HG03159 (cell line): ENCODE results near the gene PIAS4.

Source experiments
- ATAC-seq: cut with Tn5 transposase; IDR thresholded peaks from one replicate; pipeline ENCODE4 v1.9.1; 2021; ENCODE audit warnings: mild to moderate bottlenecking, moderate library complexity; ENCODE audit not compliant: unreplicated experiment

Gene PIAS4

DNA sequence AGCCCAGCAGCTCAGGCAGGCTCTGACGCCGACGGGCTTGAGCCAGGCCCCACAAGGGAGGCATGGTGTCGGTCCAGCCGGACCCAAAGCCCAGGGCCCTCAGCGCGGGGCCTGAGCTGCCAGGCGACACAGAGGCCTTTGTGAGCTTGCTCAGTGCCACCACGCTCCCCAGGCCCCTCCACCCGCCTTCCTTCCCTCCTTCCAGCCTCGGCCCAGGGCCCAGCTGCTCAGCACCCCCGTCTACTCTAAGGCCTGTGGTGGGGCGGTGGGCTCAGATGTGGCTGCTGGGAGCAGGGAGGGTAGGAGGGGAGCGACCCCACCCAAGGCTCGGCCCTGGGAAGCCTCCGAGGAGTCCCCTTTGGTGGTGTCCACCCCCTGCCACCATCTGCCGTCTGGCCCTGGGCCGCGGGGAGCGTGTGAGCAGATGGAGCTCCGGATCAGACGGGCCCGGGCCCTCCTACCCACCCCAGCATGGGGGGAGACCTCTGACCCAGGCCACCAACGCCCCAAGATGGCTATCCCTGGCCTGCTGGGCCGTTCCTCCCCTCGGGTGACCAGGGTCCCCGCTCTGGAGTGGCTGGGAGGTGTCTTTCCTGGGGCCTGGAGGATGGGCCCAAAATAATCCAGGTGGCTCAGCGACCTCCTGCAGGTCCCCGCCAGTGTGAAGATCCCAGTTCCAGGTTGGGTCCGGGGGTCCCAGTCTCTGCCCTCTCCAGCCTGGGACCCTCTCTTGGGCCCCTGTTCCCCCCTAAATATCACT lies 51.3 kb downstream of the PIAS4 start:
- ATAC-seq, result no peak

DNA sequence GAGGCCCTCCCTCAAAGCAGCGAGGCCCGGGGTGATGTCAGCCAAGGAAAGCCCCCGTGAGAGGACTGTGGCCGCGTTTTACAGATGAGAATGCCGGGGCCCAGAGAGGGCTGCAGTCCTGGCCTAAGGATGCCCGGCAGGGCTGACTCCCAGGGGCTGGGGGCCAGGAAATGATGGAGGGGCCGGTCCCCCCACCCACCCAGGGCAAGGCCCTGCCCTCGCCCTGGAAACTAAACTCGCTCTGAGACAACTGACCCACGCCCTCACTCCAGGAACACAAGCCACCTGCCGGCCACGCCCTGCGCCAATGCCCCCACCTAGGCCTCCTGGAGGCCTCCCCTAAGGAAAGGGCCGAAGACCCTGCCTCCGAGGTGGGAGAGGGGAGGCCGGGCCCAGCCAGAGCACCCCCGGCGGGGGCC lies 51.9 kb downstream of the PIAS4 start:
- ATAC-seq, result no peak

DNA sequence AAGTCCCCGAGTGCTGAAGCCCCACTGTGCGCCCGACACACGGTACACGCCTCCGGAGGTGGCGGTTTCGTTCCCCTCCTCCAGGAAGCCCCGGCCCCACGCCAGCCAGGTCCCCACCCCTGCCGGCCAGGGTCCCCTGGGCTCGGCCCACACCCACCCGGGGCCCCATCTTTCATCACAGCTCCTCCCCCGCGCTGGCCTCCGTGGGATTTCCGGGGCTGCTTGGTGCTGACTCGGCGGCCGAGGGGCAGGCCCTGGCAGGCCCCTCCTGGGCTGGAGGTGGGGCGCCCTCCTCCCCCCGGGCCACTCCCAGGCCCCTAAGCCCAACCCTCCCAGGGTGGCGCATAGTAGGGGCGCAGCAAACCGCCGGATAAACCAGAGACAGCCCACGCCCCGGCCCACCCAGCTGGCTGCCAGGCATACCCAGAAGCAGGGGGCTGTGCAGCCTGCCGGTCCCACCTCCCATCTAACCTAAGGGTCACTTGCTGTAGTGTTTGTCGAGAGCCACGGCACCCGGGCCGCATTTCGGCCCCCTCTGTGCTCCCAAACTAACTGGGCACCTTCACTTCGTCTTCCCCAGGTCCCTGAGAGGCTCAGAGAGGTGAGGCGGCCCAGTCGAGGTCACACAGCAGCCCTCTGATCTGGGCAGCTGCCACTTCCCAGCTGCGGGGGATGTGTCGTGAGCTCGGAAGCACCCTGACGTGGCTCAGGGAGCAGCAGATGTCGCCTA lies 52.5 kb downstream of the PIAS4 start:
- no peak for ATAC-seq

DNA sequence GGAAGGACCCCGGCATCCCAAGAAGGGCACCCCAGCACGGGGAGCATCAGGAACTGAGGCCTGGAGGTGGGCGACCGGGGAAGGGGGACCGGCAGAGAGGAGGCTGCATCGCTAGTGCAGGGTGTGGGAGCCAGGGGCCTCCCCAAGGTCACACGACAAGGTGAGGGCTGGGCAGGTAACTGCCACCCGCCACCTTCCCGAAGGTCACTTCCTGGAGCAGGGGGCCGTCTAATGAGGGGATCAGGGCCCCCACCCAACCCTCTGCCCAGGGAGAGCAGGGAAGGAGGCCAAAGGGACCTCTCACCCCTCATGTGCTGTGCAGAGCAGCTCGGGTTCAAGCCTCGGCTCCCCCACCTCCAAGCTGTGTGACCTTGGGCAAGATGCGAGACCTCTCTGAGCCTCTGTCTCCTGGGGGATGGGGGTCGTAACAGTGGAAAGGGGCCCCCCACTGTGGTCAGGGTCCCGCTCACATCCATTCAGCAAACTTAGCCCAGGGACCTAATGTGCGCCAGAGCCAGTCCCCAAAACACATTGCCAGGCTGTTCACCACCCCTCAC lies 53.2 kb downstream of the PIAS4 start:
- no peak for ATAC-seq

DNA sequence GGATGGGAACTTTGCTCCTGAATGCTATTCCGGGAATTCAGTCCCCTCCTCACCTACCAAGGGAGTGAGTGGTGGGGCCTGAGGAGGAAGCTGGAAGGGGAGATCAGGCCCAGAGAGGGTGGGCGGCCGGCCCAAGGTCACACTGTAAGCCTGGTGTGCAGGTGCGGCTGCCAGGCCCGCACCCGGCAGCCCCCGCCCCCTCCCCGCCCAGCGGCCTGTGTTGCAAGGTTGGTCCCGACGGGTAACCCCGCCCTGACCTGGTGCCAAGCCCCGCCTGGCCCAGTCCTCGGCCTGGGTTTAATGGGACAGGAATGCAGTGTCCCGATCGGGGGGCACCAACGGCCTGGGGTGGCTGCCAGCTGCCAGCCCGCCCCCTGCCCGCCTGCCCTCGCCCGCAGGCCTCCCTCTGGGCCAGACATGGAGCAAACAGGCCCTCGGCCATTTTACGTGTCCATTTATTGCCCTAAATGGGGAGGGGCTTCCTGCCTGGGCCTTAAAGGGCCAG lies 53.7 kb downstream of the PIAS4 start:
- no peak for ATAC-seq

DNA sequence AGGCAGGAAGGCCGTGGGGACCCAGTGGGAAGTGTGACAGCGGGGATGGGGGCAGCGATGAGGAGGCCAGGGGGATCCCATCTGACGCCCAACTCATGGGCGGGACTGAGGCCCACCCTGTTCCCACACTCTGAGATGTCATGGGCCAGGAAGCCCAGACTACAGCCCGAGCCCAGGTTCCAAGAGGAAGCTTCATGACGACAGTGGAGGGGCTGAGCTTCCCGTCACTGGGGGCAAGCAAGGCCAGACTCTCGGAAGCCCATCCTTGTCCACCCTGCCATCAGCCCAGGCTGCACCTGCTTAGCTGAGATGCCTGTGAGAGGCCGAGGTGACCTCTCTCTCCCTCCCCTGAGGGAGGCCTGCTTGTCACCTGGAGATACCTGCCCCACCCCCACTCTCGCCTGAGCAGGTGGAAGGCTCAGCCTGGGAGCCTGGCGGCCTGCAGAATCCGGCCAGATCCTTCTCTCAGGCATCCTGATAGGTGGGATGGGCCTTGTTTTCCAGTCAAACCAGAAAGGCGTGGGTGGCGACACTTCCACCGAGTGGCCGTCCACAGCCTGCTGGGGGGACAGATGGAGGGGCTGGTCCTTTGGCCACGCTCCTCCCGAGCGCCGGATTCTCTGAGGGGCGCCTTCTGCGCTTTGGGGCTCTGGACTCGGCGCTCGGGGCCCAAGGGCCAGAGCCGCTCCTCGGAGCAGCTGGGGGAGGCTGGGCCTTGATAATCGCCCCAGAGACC lies 54.3 kb downstream of the PIAS4 start:
- ATAC-seq, result no peak

DNA sequence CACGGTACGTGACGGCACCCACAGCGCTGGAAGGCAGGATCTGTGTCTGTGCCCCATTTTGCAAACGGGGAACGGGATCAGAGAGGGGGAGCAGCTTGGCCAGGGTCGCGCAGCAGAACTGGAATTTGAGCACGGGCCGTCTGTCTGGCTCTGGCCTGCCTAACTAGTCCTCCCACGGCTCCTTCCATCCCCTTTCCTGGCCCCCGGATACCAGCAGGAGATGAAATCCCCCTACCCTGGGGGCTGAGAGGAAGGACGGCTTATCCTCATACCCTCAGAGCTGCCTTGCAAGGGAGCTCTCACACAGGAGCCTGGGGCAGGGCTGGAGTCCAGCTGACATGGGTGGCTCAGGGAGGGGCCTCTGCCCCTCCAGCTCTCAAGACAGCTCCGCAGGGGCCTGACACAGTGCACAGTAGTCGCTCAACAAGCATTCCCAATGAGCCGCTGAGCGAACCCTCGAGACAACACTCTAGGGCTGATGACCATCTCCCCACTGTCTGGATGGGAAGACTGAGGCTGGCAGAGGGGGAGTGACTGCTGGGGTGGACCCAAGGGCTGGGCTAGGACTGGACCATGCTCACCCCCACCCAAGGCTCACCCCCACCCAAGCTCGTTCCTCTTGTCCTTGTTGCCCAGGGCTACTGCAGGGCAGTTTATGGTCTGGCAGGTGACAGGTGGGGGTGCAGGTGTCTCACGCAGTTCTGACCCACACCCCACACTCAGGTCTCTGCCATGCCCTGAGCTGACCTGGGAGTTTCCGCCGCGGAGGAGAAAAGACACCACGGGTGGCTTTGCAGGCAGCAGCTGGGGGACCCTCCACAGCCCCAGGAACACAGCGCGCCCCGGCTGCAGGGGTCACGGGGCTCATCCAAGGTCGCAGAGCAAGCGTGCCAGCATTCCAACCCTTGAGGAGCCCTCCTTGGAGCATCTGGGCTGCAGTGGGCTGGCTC lies 55.2 kb downstream of the PIAS4 start:
- no peak for ATAC-seq

DNA sequence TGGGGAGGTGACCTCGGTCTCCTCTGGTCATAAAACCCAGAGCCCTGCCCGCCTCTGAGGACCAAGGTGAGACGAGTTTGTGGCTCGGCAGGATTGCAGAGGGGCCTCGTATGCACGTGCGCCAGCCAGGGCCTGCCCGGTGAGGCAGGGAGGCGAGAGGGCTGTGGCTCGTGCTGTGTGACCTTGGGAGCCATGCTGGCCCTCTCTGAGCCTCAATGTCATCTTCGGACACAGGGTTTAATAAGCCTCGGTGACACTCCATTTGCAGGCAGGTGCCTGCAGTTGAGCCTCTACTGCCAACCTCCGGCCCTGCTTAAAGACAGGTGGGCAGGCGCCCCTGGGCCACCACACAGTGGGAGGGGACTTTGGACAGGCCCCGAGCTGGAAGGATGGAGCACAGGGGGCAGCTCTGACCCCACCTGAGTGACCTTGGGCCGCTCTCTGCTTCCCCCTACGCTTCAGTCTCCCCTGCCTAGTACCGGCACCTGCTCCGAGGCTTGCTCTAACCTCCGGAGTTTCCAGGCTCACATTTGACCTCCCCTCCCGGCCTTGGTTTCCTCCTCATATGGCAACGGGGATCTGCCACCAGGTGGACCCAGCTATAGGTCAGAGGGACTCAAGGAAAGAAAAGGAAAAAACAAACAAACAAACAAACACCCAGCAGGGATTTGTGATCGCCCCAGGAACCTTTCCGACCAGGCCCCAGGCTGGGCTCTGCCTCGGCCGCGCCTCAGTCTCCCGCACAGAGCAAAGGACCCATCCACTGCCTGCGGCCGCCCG lies 56.0 kb downstream of the PIAS4 start:
- no peak for ATAC-seq

DNA sequence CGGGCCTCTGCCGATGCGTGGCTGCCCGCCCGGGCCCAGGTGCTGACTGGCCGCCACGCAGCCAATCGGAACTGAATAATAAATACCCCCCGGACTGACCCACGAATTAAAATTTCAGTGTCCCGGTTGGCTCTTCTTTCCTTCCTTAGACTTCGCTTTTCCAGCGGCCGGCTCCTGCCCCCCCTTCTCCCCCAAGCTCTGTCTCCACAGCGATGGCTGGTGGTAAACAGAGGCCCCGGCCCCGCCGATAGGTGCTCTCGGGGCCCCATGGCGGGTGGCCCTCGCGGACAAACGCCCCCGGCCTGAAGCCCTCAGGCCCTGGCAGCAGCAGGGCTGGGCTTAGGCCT lies 56.6 kb downstream of the PIAS4 start:
- ATAC-seq, result no peak

DNA sequence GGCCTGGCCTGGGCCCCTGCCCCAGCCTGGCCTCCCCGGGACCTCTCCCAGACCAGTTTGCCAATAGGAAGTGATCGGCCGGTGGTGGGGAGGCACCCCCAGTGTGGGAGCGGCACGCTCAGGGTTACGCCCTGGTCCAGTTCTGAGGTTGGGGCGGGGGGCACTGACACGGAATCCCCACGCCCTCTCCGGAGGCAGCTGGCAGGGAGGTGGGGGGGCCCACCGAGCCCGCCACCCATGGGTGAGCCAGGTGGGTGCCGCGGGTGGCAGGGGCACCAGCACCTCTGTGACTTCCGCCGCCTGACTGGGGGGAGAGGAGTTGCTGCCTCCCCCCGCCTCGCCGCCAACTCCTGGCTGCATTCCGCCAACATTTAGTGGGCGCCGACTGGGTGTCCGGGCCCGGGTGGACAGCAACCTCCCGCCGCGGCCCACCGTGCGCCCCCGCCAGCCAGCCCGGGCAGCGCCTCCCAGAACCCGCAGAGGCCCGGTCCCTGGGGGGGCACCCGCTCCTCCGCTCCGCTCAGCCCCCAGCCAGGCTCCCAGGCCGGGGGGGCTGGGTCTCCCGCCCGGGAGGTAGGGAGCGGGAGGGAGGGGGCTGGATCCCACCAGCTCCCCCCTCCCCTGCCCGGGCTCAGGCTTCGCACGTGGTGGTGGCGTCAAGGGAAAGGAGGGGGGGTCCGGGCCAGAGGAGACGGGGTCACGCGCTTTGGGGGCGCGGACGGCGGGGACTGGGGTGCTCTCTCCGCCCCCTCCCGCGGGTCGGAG lies 57.1 kb downstream of the PIAS4 start:
- ATAC-seq, result no peak

DNA sequence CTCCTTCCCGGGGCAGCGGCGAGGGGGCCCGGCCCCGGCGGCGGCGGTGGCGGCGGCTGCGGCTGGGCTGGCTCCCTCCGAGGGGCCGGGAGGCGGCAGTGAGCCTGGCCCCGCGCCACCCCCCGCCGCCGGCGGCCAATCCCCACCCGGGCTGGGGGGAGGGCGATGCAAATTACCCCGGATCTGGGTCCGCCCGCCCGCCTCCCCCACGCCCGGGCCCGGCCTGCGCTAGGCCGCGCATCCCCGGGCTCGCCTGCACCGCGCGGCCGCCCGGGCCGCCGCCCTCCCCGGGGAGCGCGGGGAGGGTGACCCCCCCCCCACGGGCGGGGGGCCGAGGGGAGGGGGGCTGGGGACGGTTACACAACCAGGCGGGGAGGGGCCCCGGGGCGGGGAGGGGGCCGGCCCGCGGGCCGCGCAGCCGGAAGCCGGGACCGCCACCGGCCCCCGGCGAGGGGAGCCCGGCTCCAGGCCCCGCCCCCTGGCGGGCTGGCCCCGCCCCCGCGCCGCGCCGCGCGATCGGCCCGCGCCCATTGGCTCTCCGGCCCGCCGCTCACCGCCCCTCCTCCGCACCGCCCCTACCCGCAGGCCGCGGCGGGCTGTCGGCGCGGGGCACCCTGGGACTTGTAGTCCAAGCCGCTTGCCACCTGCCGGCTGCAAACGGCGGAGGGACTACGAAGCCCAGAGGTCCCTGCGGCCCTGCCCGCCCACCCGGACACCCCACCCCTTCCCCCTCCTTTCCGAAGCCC lies 58.1 kb downstream of the PIAS4 start:
- peak; percentile 68 for ATAC-seq

DNA sequence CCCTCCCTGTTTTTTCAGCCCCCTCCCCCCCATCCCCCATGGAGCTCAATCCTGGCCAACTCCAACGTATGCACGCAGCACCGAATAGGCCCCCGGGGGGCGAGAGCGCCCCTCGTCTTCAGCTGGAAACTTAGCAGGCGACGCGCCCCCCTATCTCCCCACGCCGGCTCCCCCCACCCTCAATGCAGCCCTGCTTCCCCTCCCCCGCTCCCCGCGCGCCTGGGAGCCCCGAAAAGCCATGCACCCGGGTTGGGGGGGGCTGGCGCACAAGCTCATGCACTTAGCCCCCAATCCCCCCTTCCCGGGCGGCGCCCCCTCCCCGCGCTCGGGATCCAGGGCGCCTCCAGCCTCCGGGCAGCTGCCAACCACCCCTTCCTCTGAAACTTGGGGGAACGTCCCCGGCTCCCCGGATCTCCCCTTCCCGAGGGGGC lies 58.7 kb downstream of the PIAS4 start:
- ATAC-seq, result no peak

DNA sequence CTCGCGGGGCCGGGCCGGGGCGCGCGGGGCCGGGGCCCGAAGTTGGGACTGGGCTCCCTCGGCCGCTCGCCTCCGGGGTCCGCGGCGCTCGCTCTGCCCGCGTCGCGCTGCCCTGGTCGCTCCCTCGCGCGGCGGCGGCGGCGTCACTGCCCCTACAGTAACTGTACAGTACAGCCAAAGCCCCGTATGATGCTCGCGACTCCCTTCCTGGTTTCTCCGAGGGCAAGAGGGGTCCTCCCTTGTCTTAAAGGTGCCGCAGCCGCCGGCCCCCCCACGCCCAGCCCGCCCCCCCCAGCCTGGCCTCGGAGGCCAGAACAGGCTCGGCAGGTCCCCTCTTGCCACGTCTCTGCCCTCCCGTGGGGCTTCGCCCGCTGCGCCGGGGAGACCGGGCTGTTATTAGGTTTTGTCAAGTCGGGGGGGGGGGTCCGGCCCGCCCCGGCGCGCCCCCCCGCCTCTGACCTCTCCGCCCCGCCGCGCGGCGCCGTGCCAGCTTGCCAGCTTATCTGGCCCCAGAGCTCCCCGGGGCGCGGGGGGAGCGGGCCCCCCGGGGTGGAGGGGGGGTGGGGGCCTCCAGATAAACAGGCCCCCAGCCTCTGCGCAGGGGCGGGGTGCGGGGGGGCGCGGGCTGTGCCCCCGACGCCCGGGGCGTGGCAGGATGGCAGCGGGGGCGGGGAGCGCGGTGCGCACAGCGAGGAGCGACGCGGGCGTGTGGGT lies 59.3 kb downstream of the PIAS4 start, which contains the start of gene ZBTB7A:
Gene ZBTB7A (minus strand): TSS at position 218 of the 714 bp plus-strand sequence. CDS start 11,667 bp downstream, outside the sequence.
- ATAC-seq, result no peak

DNA sequence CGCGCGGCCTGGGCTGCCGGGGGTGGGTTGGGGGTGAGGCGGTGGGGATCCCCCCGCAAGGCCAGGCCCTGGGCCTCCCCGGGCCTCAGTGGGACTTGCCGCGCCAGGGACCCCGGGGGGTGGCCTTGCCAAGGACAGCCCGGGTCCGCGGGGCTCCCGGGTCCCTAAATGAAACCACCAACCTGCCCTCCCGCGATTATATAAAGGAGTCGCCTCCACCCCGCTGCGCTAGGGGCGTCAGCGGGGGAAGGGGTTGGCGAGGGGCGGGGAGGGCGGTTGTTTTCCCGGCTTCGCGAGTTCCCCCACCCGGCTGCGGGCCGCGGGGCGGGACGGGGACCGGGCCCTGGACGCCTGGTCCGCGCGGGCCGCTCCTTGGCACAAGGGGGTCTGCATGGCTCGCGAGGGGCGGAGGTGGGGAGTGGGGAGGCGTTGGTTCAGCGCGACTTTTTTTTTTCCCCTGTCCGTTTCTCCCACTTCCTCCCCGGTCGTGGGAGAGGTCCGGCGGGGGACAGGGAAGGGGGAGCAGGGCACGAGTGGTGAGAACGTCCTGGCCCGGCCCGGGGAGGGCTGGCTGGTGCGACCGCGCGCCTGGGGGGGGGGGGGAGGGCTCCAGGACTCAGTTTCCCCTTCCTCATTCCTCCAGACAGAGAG lies 60.0 kb downstream of the PIAS4 start:
- no peak for ATAC-seq

DNA sequence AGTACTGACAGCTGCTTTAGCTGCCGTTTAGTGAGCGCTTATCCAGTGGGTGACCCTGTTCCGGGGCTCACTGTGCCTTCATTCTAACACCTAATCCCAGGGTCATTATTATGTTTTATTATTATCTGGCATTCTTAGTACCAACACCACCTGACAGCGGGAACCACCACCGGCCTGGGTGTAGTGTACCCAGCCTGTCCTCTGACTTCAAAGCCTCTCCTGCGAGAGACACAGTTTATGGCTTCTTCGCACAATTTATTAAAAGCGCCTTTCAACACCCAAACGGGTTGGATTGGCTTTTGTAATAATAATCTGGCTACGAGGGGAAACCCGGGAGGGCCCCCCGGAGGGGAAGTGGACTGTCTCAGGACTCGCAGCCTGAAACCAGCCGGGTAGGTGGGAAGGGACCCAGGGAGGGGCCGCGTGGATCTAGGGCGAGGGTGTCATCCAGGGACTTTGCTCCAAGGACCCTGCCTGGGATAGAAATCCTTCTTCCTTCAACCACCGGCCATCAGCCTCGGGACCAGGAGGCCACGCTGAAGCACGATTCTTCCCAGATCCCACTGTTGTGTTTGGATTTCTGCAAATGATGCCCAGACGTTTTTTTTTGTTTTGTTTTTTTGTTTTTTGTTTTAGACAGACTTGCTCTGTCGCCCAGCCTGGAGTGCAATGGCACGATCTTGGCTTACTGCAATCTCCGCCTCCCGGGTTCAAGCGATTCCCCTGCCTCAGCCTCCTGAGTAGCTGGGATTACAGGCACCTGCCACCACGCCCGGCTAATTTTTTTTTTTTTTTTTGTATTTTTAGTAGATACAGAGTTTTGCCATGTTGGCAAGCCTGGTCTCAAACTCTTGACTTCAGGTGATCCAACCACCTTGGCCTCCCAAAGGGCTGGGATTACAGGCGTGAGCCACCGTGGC lies 60.8 kb downstream of the PIAS4 start:
- no peak for ATAC-seq
